H54 (cell line): ENCODE data around the gene PSMB9.

ENCODE experiments used
- DNase-seq: peaks from one replicate; pipeline ENCODE4 v3.0.0; 2011; ENCODE audit warnings: low spot score, mixed read lengths; ENCODE audit not compliant: insufficient read length
- FAIRE-seq: peaks from 3 replicates; lab custom pipeline; 2011; peaks lifted over from hg19 to GRCh38; lab: Jason Lieb, UNC
- POLR2A ChIP-seq: IDR thresholded peaks from 2 replicates; pipeline ENCODE4 v1.6.1; 2011; ENCODE audit warnings: low read depth, mild to moderate bottlenecking, low read length

Gene PSMB9

GRCh38 chr6:32832535-32832934 is 21.5 kb upstream of the PSMB9 start:
- no peak for TF ChIP-seq POLR2A
- DNase-seq = no peak
- no peak for FAIRE-seq

GRCh38 chr6:32833664-32834063 is 20.3 kb upstream of the PSMB9 start:
- FAIRE-seq (no peak), DNase-seq (no peak)
- no peak for TF ChIP-seq POLR2A

- DNase-seq (no peak), FAIRE-seq (no peak)
- TF ChIP-seq POLR2A = no peak
Observed at GRCh38 chr6:32835167-32835893, 18.7 kb upstream of the PSMB9 start.

GRCh38 chr6:32836873-32837272 is 17.1 kb upstream of the PSMB9 start:
- no peak for DNase-seq
- TF ChIP-seq POLR2A = no peak
- FAIRE-seq = no peak

GRCh38 chr6:32837651-32838113 is 16.3 kb upstream of the PSMB9 start:
- peak; percentile 23 for DNase-seq
- TF ChIP-seq POLR2A = no peak; the same call in 1 of the 2 replicates
- peak; percentile 27 for FAIRE-seq

GRCh38 chr6:32838114-32838958 is 15.7 kb upstream of the PSMB9 start, which contains the start of gene TAP2:
Gene TAP2, minus strand, starts transcription at chr6:32838739. Its CDS starts 506 bp downstream, at chr6:32838233.
- peak; percentile 55; the same call in 1 of the 2 replicates for TF ChIP-seq POLR2A
- FAIRE-seq (peak; percentile 64), DNase-seq (peak; percentile 83)

- no peak for TF ChIP-seq POLR2A
- FAIRE-seq (no peak), DNase-seq (no peak)
Observed at GRCh38 chr6:32839356-32839755, 14.6 kb upstream of the PSMB9 start.

GRCh38 chr6:32840604-32841246 is 13.3 kb upstream of the PSMB9 start:
- no peak for TF ChIP-seq POLR2A
- no peak for FAIRE-seq

GRCh38 chr6:32842021-32842650 is 11.9 kb upstream of the PSMB9 start:
- no peak for TF ChIP-seq POLR2A
- no peak for FAIRE-seq
- no peak for DNase-seq

More at GRCh38 chr6:32840604-32841246, 13.3 kb upstream of the PSMB9 start:
- no peak for DNase-seq

GRCh38 chr6:32842690-32843089 is 11.3 kb upstream of the PSMB9 start:
- FAIRE-seq (no peak), DNase-seq (no peak)
- no peak for TF ChIP-seq POLR2A

- DNase-seq = no peak
- no peak for TF ChIP-seq POLR2A
- FAIRE-seq = no peak
Observed at GRCh38 chr6:32843331-32843978, 10.5 kb upstream of the PSMB9 start.

- peak; percentile 28; the same call in 1 of the 2 replicates for TF ChIP-seq POLR2A
- DNase-seq (peak; percentile 85), FAIRE-seq (peak; percentile 89)
Observed at GRCh38 chr6:32843979-32844838, 9.8 kb upstream of the PSMB9 start, which contains the start of gene PSMB8. Gene PSMB8, minus strand, starts transcription at chr6:32844047. Its CDS starts 51 bp downstream, at chr6:32843996.
